ENCODE measurements around the gene NKAPD1. TPM values are rescaled to one million over a fixed set of nuclear protein-coding genes. Genes with fewer than 3 reads are reported as not detected.

Gene NKAPD1
- total RNA-seq, 1 donor from 2014 or later: 31.2 TPM

DNA sequence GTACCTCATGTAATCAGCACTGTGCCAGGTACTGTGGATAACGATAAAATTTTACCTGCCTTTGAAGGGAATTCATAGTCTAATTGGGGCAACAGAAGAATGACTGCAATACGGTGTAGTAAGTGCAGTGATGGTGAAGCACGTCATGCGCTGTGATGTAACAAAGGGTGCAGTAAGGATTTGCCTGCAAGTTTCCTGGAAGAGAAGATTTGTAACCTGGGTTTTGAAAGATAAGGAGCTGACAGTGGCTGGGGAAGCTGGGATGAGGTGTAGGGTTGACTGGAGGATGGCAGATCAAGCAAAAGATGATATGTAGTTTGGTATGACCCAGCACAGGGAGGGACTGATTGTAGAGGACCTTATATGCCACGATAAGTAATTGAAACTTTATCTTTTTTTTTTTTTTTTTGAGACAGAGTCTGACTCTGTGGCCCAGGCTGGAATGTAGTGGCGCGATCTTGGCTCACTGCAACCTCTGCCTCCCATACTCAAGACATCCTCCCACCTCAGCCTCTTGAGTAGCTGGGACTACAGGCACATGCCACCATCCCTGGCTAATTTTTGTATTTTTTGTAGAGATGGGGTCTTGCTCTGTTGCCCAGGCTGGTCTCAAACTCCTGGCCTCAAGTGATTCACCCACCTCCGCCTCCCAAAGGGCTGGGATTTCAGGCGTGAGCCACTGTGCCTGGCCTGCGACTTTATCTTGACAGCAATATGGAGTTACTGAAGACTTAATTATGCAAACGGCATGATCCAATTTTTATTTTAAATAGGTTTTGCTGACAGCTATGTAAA is 23.8 kb downstream of the NKAPD1 start:
- Mint-ChIP-seq H3K36me3 (peaks cover 9% of the 10 kb centered on the region), H3K27ac (no peak overlapping the region)

DNA sequence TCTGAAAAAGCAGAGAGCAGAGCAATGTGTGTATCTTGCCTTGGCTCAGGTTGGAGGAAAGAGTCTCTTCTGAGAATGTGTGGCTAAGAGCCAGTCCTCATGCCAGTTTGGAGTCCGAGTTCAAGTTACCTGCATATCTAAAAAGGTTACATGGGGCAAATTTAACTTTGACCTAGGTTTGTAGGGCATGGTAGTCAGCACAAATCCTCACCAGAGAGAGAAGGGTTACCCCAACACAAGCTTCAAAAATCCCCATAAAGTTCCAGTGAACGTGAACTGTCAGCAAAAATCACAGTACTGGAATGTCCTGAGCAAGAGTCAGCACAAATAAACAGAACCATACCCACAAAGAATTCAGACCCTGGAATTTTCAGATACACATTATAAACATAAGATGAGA is 26.4 kb downstream of the NKAPD1 start:
- no peak overlapping the region for H3K4me3 Mint-ChIP-seq
- TF ChIP-seq, protein P1, sequence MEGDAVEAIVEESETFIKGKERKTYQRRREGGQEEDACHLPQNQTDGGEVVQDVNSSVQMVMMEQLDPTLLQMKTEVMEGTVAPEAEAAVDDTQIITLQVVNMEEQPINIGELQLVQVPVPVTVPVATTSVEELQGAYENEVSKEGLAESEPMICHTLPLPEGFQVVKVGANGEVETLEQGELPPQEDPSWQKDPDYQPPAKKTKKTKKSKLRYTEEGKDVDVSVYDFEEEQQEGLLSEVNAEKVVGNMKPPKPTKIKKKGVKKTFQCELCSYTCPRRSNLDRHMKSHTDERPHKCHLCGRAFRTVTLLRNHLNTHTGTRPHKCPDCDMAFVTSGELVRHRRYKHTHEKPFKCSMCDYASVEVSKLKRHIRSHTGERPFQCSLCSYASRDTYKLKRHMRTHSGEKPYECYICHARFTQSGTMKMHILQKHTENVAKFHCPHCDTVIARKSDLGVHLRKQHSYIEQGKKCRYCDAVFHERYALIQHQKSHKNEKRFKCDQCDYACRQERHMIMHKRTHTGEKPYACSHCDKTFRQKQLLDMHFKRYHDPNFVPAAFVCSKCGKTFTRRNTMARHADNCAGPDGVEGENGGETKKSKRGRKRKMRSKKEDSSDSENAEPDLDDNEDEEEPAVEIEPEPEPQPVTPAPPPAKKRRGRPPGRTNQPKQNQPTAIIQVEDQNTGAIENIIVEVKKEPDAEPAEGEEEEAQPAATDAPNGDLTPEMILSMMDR (conservative IDR thresholded peaks at IDR 0.05): no peak
- H3K27ac Mint-ChIP-seq: no peak overlapping the region
- H3K9me3 Mint-ChIP-seq: no peaks in the 10 kb centered on the region
- peaks cover 5% of the 10 kb centered on the region for H3K36me3 Mint-ChIP-seq
- no peak for DNase-seq (ENCODE audit: extremely low spot score, unreplicated experiment)
- H3K27me3 Mint-ChIP-seq: no peaks in the 10 kb centered on the region
- H3K4me1 Mint-ChIP-seq (ENCODE audit: unreplicated experiment): no peaks in the 10 kb centered on the region

More for the DNA sequence above, 23.8 kb downstream of the NKAPD1 start:
- TF ChIP-seq, protein P1 (conservative IDR thresholded peaks at IDR 0.05): no peak
- Mint-ChIP-seq H3K9me3 (no peaks in the 10 kb centered on the region), H3K4me3 (no peak overlapping the region), H3K4me1 (ENCODE audit: unreplicated experiment) (no peaks in the 10 kb centered on the region), H3K27me3 (no peaks in the 10 kb centered on the region)
- no peak for DNase-seq (ENCODE audit: extremely low spot score, unreplicated experiment)

DNA sequence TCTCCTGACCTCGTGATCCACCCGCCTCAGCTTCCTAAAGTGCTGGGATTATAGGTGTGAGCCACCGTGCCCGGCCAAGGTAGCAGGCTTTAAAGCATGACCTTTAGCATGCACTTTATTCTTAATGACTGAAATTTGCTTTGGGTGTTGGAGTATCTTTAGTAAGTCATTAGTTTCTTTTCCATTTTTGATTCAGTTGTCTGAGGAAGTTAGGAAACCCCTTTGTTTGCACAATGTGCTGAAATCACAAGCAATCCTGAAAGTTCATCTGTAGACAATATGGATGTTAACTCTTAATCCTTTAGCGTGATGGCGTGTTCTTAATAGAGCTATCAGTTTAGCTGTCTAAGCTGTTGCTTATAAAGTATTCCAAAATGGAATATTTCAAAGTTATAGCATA is 29.3 kb downstream of the NKAPD1 start:
- no peaks in the 10 kb centered on the region for H3K27me3 Mint-ChIP-seq
- H3K4me1 Mint-ChIP-seq (ENCODE audit: unreplicated experiment): no peaks in the 10 kb centered on the region
- no peak overlapping the region for H3K27ac Mint-ChIP-seq
- no peaks in the 10 kb centered on the region for H3K9me3 Mint-ChIP-seq
- H3K4me3 Mint-ChIP-seq: no peak overlapping the region
- no peak for DNase-seq (ENCODE audit: extremely low spot score, unreplicated experiment)
- TF ChIP-seq, protein P1 (conservative IDR thresholded peaks at IDR 0.05): no peak
- H3K36me3 Mint-ChIP-seq: no peaks in the 10 kb centered on the region

DNA sequence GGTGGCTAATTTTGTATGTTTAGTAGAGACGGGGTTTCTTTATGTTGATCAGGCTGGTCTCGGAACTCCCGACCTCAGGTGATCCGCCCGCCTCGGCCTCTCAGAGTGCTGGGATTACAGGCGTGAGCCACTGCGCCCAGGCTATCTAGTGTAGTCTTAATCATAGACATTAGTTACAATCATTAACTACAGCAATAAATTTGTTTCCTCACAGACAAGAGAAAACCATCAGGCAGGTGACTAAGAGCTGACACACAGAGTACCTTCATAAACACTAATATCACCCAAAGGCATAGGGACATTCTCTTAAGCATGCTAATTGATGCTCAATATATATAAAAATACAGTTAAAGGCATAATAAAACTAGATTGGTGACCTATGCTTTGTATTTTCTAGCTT is 32.0 kb downstream of the NKAPD1 start:
- TF ChIP-seq, protein P1 (conservative IDR thresholded peaks at IDR 0.05): no peak
- H3K36me3 Mint-ChIP-seq: peaks cover 4% of the 10 kb centered on the region
- no peaks in the 10 kb centered on the region for H3K9me3 Mint-ChIP-seq
- H3K4me1 Mint-ChIP-seq (ENCODE audit: unreplicated experiment): no peaks in the 10 kb centered on the region
- no peak overlapping the region for H3K4me3 Mint-ChIP-seq
- no peaks in the 10 kb centered on the region for H3K27me3 Mint-ChIP-seq
- no peak overlapping the region for H3K27ac Mint-ChIP-seq
- DNase-seq (ENCODE audit: extremely low spot score, unreplicated experiment): no peak

DNA sequence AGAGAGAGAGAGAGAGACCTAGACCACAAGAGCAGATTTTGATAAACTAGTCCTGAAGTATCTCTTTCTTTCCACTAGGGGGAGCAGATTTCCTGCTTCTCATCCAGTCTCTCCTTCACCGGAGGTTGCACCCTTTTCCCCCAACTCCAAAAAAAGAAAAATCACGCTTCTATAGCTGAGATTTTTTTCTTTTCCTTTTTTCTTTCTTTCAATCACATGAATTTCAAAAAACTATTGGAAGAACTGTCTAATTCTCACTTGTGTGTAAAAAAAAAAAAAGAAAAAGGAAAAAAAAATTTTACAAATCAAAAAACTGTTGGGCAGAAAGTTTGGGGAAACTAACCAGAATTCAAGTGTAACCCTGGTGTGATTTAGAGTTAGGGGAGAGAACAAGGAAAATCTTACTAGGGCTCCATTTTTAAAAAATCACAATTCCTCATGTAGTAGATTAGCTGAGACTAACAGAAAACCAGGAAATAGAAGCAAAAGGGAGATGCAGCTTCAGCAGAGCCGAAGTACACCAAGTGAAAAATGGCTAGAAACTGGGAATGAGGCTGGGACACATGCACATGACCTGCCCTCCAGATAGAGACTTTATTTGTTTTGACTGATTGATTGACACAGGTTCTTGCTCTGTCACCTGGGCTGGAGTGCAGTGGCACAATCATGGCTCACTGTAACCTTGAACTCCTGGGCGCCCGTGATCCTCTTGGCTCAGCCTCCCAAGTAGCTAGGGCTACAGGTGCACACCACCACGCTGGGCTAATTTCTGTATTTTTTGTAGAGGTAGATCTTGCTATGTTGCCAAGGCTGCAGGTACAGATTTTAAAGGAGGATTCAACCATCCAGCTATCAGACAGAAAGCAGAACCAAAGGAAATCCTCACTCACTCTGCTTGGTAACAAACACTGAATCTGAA is 39.7 kb downstream of the NKAPD1 start:
- H3K36me3 Mint-ChIP-seq: peaks cover 11% of the 10 kb centered on the region
- no peaks in the 10 kb centered on the region for H3K9me3 Mint-ChIP-seq
- TF ChIP-seq, protein P1 (conservative IDR thresholded peaks at IDR 0.05): peak; percentile 84
- H3K4me3 Mint-ChIP-seq: no peak overlapping the region
- no peaks in the 10 kb centered on the region for H3K27me3 Mint-ChIP-seq
- H3K4me1 Mint-ChIP-seq (ENCODE audit: unreplicated experiment): no peaks in the 10 kb centered on the region
- no peak for DNase-seq (ENCODE audit: extremely low spot score, unreplicated experiment)
- H3K27ac Mint-ChIP-seq: no peak overlapping the region

All from type B pancreatic cell (in vitro differentiated cells).